Epithelial cell of esophagus (primary cell): ENCODE results near the gene HSF2BP.

Experiments
- DNase-seq: peaks from one replicate; pipeline ENCODE4 v3.0.0; 2010; ENCODE audit warnings: low read depth
- H3K4me3 ChIP-seq: 2 replicates; pipeline ENCODE4 v1.5.1; 2011; ENCODE audit warnings: mild to moderate bottlenecking, low read length, control low read depth
- TF ChIP-seq, protein P1 (sequence below): IDR thresholded peaks from 2 replicates; pipeline ENCODE4 v1.5.1; 2011; ENCODE audit warnings: low read depth, mild to moderate bottlenecking, low read length, control low read depth, inconsistent platforms; ENCODE audit not compliant: insufficient read depth; ENCODE audit errors: missing control alignments

HSF2BP gene

DNA sequence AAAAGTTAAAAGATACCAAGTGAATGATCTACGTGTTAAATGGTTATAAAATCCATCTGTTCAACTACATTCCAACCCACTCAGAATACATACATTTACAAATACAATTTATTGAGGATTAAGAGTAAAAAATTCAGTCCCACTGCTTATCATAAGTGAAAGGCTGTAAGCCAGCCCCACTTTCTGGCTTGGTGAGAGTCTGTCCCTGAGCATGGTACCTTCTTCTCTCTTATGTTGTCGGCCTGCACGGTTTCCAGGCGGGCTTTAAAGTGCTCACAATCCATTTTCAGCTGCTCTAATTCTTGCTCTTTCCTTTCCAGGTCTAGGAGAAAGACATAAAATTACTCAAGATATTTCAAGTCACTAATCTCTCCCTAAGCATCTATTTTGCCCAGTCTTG, 15.2 kb downstream of the HSF2BP start:
- no peak for DNase-seq
- no peak overlapping the region for H3K4me3 ChIP-seq
- TF ChIP-seq, protein P1, sequence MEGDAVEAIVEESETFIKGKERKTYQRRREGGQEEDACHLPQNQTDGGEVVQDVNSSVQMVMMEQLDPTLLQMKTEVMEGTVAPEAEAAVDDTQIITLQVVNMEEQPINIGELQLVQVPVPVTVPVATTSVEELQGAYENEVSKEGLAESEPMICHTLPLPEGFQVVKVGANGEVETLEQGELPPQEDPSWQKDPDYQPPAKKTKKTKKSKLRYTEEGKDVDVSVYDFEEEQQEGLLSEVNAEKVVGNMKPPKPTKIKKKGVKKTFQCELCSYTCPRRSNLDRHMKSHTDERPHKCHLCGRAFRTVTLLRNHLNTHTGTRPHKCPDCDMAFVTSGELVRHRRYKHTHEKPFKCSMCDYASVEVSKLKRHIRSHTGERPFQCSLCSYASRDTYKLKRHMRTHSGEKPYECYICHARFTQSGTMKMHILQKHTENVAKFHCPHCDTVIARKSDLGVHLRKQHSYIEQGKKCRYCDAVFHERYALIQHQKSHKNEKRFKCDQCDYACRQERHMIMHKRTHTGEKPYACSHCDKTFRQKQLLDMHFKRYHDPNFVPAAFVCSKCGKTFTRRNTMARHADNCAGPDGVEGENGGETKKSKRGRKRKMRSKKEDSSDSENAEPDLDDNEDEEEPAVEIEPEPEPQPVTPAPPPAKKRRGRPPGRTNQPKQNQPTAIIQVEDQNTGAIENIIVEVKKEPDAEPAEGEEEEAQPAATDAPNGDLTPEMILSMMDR, result no peak

DNA sequence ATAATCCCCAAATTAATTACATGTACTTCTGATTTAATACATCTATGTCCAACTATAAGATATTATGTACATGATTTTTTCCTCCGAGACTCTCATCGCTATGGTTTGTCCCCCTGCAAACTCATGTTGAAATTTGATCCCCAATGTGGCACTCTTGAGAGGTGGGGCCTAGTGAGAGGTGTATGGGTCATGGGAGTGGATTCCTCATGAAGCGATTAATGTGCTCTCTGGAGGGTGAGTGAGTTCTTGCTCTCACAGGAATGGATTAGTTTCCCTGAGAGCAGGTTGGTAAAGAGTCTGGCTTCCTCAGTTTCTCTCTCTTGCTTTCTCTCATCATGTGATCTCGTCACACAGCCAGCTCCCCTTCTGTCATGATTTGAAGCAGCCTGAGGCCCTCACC, 16.1 kb downstream of the HSF2BP start:
- DNase-seq, result no peak
- TF ChIP-seq, protein P1, result no peak
- no peak overlapping the region for H3K4me3 ChIP-seq

DNA sequence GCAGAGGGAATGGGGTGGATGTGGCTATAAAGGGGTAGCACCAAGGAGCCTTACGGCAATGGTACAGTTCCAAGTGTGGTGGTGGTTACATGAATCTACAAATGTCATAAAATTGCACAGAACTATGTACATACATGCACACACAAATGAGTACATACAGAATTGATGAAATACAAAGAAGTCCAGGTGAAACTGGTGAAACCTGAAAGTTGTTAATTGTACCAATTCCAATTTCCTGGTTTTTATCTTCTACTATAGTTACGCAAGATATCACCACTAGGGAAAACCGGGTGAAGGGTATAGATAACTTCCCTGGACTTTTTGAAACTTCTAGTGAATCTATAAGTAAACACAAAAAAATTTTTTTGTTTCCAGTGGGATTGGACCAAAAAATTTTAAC, 18.9 kb downstream of the HSF2BP start:
- DNase-seq, result peak; percentile 50

DNA sequence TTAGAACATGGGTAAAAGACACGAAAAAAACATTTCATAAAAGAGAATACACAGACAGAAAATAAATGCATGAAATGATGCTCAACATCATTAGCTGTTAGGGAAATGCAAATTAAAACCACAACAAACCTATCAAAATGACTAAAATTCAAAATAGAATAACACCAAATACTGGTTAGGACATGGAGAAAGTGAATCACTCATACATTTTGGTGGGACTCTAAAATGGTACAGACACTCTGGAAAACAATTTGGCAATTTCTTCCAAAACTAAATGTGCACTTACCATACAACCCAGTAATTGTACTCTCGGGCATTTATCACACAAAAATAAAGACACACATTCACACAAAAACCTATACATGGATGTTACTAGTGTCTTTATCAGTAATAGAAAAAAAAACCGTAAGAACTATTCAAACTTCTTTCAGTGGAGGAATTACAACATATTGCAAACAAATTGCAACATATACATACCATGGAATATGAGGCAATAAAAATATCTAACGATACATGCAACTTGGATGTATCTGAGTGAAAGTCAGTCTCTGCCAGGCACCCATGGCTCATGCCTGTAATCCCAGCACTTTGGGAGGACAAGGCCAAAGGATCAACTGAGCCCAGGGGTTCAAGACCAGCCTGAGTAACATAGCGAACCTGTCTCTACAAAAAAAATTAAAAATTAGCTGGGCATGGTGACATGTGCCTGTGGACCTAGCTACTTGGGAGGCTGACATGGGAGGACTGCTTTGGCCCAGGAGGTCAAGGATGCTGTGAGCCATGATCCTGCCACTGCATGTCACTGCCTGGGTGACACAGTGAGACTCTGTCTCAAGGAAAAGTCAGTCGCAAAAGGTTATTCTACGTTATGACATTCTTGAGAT, 19.6 kb downstream of the HSF2BP start:
- peak; percentile 89 for DNase-seq
- TF ChIP-seq, protein P1, result no peak
- H3K4me3 ChIP-seq, result no peak overlapping the region

More for the DNA sequence above, 18.9 kb downstream of the HSF2BP start:
- no peak overlapping the region for H3K4me3 ChIP-seq
- TF ChIP-seq, protein P1, result no peak

DNA sequence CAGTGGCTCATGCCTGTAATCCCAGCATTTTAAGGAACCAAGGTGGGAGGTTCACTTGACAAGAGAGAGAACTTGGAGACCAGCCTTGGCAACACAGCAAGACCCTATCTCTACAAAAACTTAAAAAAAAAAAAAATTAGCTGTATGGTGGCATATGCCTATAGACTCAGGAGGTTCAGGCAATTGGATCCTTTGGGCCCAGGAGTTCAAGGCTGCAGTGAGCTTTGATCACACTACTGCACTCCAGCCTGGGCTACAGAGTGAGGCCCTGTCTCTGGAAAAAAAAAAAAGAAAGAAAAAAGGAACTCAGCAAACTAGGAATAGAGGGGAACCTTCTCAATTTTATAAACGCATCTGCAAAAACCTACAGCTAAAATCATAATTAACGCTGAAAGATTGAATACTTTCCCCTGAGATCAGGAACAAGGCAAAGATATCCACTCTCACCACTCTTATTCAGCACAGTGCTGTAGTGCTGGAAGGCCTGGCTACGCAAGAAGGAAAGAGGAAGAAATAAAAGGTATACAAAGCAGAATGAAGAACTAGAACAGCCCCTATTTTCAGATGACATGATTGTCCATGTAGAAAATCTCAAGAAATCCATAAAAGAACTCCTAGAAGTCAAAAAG, 21.6 kb downstream of the HSF2BP start:
- no peak for DNase-seq
- TF ChIP-seq, protein P1, result no peak

DNA sequence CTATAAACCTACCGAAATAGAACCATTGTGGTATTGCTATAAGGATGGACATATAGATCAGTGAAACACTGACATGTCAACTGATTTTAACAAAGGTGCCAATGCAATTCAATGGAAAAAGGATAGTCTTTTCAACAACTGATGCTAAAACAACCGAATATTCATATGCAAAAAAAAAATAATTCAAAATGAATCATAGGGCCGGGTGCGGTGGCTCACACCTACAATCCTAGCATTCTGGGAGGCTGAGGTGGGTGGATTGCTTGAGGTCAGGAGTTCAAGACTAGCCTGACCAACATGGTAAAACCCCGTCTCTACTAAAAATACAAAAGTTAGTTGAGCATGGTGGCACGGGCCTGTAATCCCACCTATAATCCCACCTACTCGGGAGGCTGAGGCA, 23.9 kb downstream of the HSF2BP start:
- TF ChIP-seq, protein P1, result no peak
- DNase-seq, result no peak
- no peak overlapping the region for H3K4me3 ChIP-seq

More for the DNA sequence above, 21.6 kb downstream of the HSF2BP start:
- H3K4me3 ChIP-seq, result no peak overlapping the region
